ENCODE data around the gene GSE1.

The GSE1 gene

GRCh38 chr16:85637061-85637807, 24.1 kb downstream of the GSE1 start:
- CTCF ChIA-PET: interaction anchor here (0.6 to 0.7 kb wide), 2 partner anchors 10 to 333 kb away, joined by 3 to 5 read pairs; no protein-coding TSS in a partner anchor
- peaks cover 0 to 86% of the 10 kb centered on the region in 2 experiments; a peak in 2 of 3 replicates for H3K36me3 ChIP-seq (ENCODE audit: control insufficient read depth in 2 of 2, insufficient read depth in 1 of 2, low read length in 2 of 2)
- POLR2A ChIA-PET: interaction anchor here (0.8 kb wide), 1 partner anchor 21 kb away, joined by 3 read pairs; no protein-coding TSS in a partner anchor
- no peak overlapping the region for H3K4me3 ChIP-seq (ENCODE audit: low read depth, low read length)
- H3K4me1 ChIP-seq (ENCODE audit: control insufficient read depth, insufficient read depth, low read length): no peaks in the 10 kb centered on the region
- H3K27ac ChIP-seq (ENCODE audit: extremely low read depth, low read depth, low read length): no peak overlapping the region
- no peaks in the 10 kb centered on the region for H3K9me3 ChIP-seq (ENCODE audit: control insufficient read depth, insufficient read depth, low read depth, low read length)
- no peak for TF ChIP-seq ZNF121 (tag by site-specific recombination; IDR thresholded peaks at IDR 0.05)
- no peak for TF ChIP-seq ZNF514 (tag by site-specific recombination; IDR thresholded peaks at IDR 0.05)
- TF ChIP-seq, protein P1, sequence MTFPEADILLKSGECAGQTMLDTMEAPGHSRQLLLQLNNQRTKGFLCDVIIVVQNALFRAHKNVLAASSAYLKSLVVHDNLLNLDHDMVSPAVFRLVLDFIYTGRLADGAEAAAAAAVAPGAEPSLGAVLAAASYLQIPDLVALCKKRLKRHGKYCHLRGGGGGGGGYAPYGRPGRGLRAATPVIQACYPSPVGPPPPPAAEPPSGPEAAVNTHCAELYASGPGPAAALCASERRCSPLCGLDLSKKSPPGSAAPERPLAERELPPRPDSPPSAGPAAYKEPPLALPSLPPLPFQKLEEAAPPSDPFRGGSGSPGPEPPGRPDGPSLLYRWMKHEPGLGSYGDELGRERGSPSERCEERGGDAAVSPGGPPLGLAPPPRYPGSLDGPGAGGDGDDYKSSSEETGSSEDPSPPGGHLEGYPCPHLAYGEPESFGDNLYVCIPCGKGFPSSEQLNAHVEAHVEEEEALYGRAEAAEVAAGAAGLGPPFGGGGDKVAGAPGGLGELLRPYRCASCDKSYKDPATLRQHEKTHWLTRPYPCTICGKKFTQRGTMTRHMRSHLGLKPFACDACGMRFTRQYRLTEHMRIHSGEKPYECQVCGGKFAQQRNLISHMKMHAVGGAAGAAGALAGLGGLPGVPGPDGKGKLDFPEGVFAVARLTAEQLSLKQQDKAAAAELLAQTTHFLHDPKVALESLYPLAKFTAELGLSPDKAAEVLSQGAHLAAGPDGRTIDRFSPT (tag by site-specific recombination; IDR thresholded peaks at IDR 0.05): no peak
- TF ChIP-seq FEZF1 (tag by site-specific recombination; IDR thresholded peaks at IDR 0.05): no peak
- no peak for TF ChIP-seq ZNF394 (tag by site-specific recombination; IDR thresholded peaks at IDR 0.05; ENCODE audit: borderline replicate concordance)
- TF ChIP-seq ZNF658 (tag by site-specific recombination; IDR thresholded peaks at IDR 0.05): no peak

GRCh38 chr16:85637808-85638647, 24.9 kb downstream of the GSE1 start:
- H3K4me3 ChIP-seq (ENCODE audit: low read depth, low read length): no peak overlapping the region
- no peaks in the 10 kb centered on the region for H3K4me1 ChIP-seq (ENCODE audit: control insufficient read depth, insufficient read depth, low read length)
- CTCF ChIA-PET: no interaction called here
- TF ChIP-seq ZNF664 (tag by site-specific recombination; IDR thresholded peaks at IDR 0.05) (no peak), KLF1 (tag by site-specific recombination; IDR thresholded peaks at IDR 0.05) (no peak), ZFHX2 (tag by site-specific recombination; conservative IDR thresholded peaks at IDR 0.05) (no peak), ZNF341 (tag by site-specific recombination; IDR thresholded peaks at IDR 0.05; ENCODE audit: low read depth) (peak; percentile 74)
- H3K9me3 ChIP-seq (ENCODE audit: control insufficient read depth, insufficient read depth, low read depth, low read length): no peaks in the 10 kb centered on the region
- no peak overlapping the region for H3K27ac ChIP-seq (ENCODE audit: extremely low read depth, low read depth, low read length)
- peaks cover 0 to 91% of the 10 kb centered on the region in 2 experiments; a peak in 2 of 3 replicates for H3K36me3 ChIP-seq (ENCODE audit: control insufficient read depth in 2 of 2, insufficient read depth in 1 of 2, low read length in 2 of 2)
- POLR2A ChIA-PET: interaction anchor here (0.8 kb wide), 1 partner anchor 22 kb away, joined by 3 read pairs; no protein-coding TSS in a partner anchor

DNA sequence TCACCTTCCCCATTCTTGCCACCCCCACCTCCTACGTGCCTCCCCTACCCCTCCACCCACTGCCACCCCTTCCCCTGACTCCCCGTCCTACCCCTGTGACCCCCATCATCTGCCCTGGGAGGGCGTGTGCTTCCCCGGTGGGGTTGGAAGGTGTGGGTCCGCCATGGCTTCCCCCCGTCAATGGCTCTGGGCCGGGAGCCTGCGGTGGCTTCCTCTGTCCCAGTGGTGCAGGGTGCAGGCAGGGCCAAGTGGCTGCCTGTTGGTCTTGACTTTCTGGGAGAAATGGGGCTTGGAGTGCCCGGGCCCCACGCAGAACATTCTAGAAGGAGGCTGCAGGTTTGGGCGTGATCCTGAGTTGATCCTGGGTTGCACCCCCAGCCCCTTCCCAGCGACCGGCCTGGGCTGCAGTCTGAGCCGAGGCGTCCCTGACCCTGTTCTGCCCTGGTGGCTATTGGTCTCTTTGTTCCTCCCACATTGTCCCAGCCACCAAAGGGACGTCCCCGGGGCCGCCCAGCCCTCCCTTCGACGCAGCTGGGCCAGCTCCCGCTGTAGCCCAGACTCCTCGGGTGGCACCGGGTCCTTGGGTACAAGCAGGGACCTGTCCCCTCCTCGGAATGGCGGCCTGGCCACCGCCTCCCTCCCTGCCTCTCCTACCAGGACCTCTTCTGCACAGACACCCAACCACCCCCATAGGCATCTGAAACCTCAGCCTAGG, 25.7 kb downstream of the GSE1 start:
- no peaks in the 10 kb centered on the region for H3K9me3 ChIP-seq (ENCODE audit: control insufficient read depth, insufficient read depth, low read depth, low read length)
- ChIA-PET POLR2A (interaction anchor here (0.6 kb wide), 1 partner anchor 19 kb away, joined by 3 read pairs; no protein-coding TSS in a partner anchor), CTCF (no interaction called here)
- H3K4me1 ChIP-seq (ENCODE audit: control insufficient read depth, insufficient read depth, low read length): no peaks in the 10 kb centered on the region
- no peak overlapping the region for H3K4me3 ChIP-seq (ENCODE audit: low read depth, low read length)
- TF ChIP-seq ZBTB6 (tag by site-specific recombination; IDR thresholded peaks at IDR 0.05): no peak
- TF ChIP-seq, protein P2, sequence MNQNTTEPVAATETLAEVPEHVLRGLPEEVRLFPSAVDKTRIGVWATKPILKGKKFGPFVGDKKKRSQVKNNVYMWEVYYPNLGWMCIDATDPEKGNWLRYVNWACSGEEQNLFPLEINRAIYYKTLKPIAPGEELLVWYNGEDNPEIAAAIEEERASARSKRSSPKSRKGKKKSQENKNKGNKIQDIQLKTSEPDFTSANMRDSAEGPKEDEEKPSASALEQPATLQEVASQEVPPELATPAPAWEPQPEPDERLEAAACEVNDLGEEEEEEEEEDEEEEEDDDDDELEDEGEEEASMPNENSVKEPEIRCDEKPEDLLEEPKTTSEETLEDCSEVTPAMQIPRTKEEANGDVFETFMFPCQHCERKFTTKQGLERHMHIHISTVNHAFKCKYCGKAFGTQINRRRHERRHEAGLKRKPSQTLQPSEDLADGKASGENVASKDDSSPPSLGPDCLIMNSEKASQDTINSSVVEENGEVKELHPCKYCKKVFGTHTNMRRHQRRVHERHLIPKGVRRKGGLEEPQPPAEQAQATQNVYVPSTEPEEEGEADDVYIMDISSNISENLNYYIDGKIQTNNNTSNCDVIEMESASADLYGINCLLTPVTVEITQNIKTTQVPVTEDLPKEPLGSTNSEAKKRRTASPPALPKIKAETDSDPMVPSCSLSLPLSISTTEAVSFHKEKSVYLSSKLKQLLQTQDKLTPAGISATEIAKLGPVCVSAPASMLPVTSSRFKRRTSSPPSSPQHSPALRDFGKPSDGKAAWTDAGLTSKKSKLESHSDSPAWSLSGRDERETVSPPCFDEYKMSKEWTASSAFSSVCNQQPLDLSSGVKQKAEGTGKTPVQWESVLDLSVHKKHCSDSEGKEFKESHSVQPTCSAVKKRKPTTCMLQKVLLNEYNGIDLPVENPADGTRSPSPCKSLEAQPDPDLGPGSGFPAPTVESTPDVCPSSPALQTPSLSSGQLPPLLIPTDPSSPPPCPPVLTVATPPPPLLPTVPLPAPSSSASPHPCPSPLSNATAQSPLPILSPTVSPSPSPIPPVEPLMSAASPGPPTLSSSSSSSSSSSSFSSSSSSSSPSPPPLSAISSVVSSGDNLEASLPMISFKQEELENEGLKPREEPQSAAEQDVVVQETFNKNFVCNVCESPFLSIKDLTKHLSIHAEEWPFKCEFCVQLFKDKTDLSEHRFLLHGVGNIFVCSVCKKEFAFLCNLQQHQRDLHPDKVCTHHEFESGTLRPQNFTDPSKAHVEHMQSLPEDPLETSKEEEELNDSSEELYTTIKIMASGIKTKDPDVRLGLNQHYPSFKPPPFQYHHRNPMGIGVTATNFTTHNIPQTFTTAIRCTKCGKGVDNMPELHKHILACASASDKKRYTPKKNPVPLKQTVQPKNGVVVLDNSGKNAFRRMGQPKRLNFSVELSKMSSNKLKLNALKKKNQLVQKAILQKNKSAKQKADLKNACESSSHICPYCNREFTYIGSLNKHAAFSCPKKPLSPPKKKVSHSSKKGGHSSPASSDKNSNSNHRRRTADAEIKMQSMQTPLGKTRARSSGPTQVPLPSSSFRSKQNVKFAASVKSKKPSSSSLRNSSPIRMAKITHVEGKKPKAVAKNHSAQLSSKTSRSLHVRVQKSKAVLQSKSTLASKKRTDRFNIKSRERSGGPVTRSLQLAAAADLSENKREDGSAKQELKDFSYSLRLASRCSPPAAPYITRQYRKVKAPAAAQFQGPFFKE (tag by site-specific recombination; IDR thresholded peaks at IDR 0.05; ENCODE audit: borderline replicate concordance): no peak
- no peak for TF ChIP-seq ZNF658 (tag by site-specific recombination; IDR thresholded peaks at IDR 0.05)
- TF ChIP-seq ZNF76 (tag by site-specific recombination; IDR thresholded peaks at IDR 0.05; ENCODE audit: borderline replicate concordance, low read depth): no peak
- TF ChIP-seq ZNF341 (tag by site-specific recombination; IDR thresholded peaks at IDR 0.05; ENCODE audit: low read depth): no peak
- TF ChIP-seq ZNF549 (tag by site-specific recombination; IDR thresholded peaks at IDR 0.05): no peak
- TF ChIP-seq ZNF544 (tag by site-specific recombination; IDR thresholded peaks at IDR 0.05): no peak
- no peak for TF ChIP-seq ZNF37A (tag by site-specific recombination; IDR thresholded peaks at IDR 0.05)
- no peak for TF ChIP-seq PRDM1 (tag by site-specific recombination; IDR thresholded peaks at IDR 0.05)
- H3K27ac ChIP-seq (ENCODE audit: extremely low read depth, low read depth, low read length): no peak overlapping the region
- peaks cover 0 to 86% of the 10 kb centered on the region in 2 experiments; a peak in 2 of 3 replicates for H3K36me3 ChIP-seq (ENCODE audit: control insufficient read depth in 2 of 2, insufficient read depth in 1 of 2, low read length in 2 of 2)
